HG02678 (cell line): ENCODE measurements around the gene MEIS2.

ENCODE experiments used
- ATAC-seq: cut with Tn5 transposase; IDR thresholded peaks from one replicate; pipeline ENCODE4 v1.9.1; 2021; ENCODE audit warnings: mild to moderate bottlenecking, moderate library complexity; ENCODE audit not compliant: unreplicated experiment

Gene MEIS2

DNA sequence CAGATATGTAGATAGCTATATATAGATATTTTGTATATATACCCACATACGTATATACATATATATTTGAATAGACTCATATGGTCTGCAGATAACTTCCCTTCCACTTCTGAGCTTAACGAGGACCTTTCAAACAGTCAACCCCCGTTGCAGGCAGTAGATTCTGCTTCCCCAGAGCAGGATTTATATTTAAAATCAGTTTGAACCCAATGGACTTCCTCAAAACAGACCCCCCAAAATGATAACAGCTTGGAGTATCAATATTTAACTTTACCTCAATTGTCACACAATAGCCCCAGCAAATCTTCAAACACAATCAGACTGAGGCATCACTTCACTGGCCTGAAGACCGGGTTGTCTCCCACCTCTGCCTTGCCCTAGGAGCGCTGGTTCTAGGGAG, 218.3 kb downstream of the MEIS2 start:
- ATAC-seq, result no peak

DNA sequence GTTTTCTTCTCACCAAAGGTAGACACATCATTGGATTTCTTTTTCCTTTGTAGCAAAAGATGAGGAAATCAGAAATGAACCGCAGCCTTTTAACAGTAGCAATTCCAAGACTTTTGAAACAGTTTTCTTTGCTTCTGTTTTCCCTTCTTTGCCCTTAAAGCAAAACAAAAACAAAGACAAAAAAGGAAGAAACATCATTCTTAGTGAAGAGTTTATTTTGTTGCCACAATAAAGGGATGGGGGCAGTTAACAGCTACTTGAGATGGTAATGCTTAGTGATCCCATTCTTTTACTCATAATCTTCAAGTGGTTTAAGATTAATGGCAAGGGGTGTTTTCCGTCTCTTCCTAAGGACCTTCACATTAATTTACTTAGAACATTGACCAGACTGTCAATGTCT, 218.8 kb downstream of the MEIS2 start:
- no peak for ATAC-seq

DNA sequence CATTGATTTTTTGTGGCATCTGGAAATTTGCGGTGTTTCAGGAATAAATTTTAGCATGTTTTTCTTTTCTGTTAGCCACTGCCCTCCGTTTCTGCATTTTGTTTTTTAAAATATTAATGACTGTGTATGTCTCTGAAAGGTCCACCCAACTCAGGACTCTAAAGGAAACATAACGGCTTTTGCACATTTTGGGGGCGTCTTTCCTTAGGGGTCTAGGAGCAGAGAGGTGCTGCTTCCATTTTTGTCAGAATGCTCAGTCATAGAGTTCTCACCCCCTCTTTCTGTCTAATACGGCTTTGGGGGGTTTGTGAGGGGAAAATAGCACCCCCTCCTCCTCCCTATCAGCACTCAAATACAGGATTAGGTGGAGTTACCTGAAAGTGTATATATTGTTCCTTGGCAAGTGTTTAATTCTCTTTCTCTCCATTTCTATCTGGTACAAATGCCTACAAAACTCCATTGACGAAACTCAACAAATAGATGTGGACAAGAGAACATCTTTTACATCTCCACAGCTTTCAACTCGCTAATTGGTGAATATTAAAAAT, 219.4 kb downstream of the MEIS2 start:
- no peak for ATAC-seq

DNA sequence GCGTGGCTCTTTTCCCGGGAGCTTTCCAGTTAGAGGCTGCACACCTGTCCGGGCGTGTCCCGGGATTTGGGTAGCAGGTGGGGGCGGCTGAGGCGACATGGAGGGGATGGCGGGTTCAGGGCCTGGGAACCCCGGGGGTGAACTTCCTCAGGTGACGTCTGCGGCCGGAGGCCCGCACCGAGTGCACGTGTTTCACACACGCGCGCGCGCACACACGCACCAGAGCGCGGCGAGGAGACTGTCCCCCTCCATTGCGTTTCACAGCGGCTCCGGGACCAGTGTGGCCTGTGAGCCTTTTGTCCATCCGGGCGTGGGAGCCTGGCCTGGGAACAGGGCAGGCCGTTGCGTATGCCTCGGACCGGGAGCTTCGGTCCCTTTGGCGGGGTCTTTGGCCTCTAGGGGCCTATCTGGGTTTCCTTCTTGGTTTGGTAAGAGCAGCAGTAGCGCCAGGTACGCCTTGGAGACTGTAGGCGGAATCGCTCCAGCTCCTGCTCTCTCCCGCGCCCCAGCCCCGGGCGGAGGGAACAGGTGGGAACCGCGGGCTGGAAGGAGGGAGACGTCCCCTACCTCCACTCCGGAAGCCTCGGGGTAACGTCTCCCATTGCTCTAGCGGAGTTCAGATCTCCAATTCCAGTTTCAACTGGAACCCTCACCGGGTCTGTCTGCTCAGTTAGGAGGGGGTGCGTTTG, 220.0 kb downstream of the MEIS2 start:
- ATAC-seq, result no peak

GRCh38 chr15:36879568-36880222, 220.7 kb downstream of the MEIS2 start:
- ATAC-seq, result no peak

GRCh38 chr15:36878684-36879262, 221.6 kb downstream of the MEIS2 start:
- no peak for ATAC-seq

DNA sequence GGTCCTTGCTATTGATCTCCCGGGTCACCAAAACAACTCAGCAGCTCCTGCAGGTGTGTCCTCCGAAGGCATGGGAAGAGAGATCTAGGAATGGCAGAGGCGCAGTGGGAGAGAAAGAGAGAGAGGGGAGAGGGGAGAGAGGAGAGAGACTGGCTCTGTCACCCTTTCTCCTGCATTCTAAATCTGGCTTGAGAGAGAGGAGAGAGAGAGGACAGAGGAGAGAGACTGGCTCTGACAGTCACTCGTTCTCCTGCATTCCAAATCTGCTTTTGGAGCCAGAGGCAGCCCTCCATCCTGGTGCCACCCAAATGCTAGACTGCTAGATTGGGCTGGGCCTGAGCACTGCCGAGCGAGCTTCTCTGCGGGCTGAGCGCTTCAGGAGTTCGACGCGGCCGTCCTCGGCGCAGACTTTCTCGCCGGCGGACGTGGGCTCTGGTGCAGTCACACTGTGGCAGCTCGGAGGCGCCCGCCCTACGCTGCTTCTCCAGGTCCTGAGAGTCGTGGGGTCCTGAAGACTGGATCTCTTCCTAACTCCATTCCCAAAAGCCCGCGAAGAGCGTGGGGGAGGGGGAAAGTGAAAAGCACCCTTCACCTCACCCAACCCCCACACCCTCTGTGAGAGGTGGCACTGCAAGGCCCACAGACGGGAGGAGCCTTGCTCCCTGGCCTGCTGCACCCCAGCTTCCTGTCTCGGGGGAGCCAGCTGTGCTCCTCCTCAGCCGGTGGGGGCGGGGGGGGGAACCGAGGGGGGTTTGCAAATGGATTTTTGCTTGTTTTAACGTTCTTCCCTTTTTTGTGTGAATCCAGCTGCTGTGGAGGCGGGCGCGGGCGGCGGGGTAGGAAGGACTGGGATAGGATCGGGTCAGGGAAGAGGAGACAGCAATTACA, 222.3 kb downstream of the MEIS2 start:
- ATAC-seq, result peak; percentile 58

GRCh38 chr15:36877294-36877693, 223.1 kb downstream of the MEIS2 start:
- no peak for ATAC-seq

GRCh38 chr15:36875740-36876334, 224.5 kb downstream of the MEIS2 start:
- no peak for ATAC-seq

- no peak for ATAC-seq
Observed at GRCh38 chr15:36874930-36875329, 225.4 kb downstream of the MEIS2 start.

DNA sequence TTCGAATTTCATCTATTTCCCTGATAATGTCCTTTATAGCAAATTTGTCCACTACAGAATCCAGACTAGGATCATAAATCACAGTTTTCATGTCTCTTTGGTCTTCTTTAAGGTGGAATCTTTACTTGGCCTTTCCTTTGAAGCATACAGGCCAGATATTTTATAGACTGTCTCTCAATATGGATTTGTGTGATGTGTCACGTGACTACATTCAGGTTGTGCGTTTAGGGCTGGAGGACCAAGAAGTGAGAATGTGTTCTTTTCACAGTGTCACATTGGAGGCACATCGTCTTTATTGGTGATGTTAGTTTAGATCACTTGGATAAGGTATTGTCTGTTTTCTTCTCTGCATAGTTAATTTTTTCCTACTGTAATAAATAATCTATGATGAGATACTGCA, 232.9 kb downstream of the MEIS2 start:
- ATAC-seq, result no peak

GRCh38 chr15:36866896-36867295, 233.5 kb downstream of the MEIS2 start:
- no peak for ATAC-seq

DNA sequence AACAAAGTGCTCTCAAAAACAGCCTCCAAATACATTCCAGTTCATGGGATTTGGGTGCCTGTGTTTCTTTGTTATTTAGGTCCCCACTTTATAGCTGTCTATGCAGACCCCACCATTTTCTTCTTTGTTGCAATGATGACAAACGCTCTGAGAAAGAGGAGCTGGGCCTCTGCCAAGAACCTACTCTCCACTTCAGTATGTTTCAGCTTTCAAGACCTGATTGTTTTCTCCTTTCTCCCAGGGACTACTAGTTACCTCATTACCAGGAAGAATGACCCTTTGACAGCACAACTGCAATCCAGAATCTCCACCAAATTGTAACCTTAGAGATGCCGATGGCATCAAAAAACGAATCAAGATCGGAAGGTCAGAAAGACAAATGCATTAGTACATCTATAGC, 236.8 kb downstream of the MEIS2 start:
- ATAC-seq, result no peak

- no peak for ATAC-seq
Observed at GRCh38 chr15:36860792-36861191, 239.6 kb downstream of the MEIS2 start.

GRCh38 chr15:36858423-36858822, 241.9 kb downstream of the MEIS2 start:
- no peak for ATAC-seq

DNA sequence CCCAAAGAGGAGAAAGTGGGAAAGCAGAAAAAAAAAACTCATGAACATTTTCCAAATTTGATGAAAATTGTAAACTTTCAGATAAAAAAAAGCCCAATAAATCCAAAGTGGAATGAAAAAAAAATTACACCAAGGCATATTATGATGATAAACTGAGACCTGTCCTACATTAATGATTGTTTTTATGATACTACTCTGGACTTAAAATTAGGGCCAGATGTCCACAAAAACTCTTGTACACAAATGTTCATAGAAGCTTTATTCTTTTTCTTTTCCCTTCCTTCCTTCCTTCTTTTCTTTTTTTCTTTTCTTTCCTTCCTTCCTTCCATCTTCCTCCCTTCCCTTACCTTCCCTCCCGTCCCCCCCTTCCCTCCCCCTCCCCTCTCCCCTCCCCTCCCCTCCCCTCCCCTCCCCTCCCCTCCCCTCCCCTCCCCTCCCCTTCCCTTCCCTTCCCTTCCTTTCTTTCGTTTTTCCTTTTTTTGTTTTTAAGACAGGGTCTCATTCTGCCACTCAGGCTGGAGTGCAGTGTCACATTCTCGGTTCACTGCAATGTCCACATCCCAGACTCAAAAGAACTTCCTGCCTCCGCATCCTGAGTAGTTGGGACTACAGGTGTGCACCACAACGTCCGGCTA, 243.9 kb downstream of the MEIS2 start:
- ATAC-seq, result no peak

DNA sequence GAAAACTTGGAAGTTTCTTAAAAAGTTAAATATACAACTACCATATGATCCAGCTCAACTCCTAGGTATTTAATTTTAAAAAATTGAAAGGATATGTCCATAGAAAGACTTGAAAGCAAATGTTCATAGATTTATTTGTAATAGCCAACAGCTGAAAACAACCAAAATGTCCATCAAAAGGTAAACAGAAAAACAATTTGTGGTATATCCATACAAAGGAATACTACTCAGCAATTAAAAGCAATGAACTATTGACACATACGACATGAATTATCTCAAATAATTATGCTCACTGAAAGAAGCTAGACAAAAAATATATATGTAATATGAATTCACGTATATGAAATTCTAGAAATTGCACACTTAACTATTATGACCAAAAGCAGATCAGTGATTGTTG, 249.5 kb downstream of the MEIS2 start:
- ATAC-seq, result no peak

DNA sequence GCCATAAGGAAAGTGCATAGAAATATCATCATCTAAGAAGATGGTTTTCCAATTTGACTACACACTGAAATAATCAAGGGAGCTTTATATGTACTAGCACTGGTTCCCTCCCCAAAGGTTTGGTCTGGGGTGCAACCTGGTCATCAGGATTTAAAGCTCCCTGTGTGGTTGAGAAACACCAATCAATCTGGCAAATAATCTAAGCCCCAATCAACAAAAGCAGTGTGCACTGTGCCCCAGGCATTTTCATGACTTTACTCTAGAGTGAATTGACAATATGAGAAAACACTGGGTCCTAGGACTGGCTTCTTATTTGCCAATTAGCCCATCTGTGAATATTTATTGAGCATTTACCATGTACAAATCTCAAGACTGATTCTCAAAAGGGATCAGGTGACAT, 255.1 kb downstream of the MEIS2 start:
- no peak for ATAC-seq

DNA sequence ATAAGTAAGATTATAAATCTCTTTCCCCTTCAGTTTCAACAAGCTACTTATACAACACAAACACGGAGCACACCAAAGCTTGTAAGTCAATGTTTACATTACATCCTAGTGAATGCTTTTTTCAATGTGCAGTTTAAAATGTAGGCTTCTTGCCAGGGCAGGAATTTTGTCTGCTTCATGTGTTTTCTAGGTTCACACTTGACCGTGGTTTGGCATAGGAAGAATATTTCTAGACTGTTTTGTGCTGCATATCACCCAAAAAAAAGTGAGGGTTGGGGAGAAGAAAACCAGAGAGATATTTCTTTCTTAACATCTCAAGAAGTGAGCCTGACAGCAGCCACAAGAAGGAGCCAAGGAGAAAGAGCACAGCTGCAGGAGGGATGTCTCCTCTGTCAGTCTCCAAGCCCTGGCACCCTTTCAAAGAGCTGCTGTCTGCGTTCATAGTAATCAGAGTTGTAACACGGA, 255.8 kb downstream of the MEIS2 start:
- ATAC-seq, result no peak

- ATAC-seq, result no peak
Observed at GRCh38 chr15:36843822-36844221, 256.5 kb downstream of the MEIS2 start.
